Measurements from ENCODE around the gene S100A16. TPM values are rescaled to one million over a fixed set of nuclear protein-coding genes. Genes with fewer than 3 reads are reported as not detected.

The S100A16 gene
- polyA plus RNA-seq, 2 of the 4 experiments (the other 2 are of a cell fraction): 270 to 298 TPM

GRCh38 chr1:153616917-153617311 is 4.0 kb upstream of the S100A16 start:
- DNase-seq (ENCODE audit: low read depth in 1 of 2, low spot score in 1 of 2): no peak
- 91% methylated on average over 5 of the region's 5 CpGs for WGBS (ENCODE audit: missing lambda C conversion rate)
- TF ChIP-seq, protein P1, sequence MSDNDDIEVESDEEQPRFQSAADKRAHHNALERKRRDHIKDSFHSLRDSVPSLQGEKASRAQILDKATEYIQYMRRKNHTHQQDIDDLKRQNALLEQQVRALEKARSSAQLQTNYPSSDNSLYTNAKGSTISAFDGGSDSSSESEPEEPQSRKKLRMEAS (IDR thresholded peaks at IDR 0.05): no peak
- TF ChIP-seq POLR2AphosphoS2 (conservative IDR thresholded peaks at IDR 0.05; ENCODE audit: low read length) (no peak), ZSCAN20 (CRISPR knock-in tag; IDR thresholded peaks at IDR 0.05) (no peak), ESRRA (IDR thresholded peaks at IDR 0.05; ENCODE audit: borderline replicate concordance, low read length) (no peak), POLR2A (IDR thresholded peaks at IDR 0.05; ENCODE audit: low read length) (no peak), RNF2 (IDR thresholded peaks at IDR 0.05; ENCODE audit: borderline replicate concordance, low read depth) (no peak), MAZ (IDR thresholded peaks at IDR 0.05; ENCODE audit: borderline replicate concordance, low read depth, low read length) (no peak), KDM5A (IDR thresholded peaks at IDR 0.05) (no peak), RAD21 (conservative IDR thresholded peaks at IDR 0.05 in 1 of 2, IDR thresholded peaks at IDR 0.05 in 1 of 2) (no peak), HOXA7 (CRISPR knock-in tag; IDR thresholded peaks at IDR 0.05) (no peak), CTCF (IDR thresholded peaks at IDR 0.05) (no peak), PBX3 (IDR thresholded peaks at IDR 0.05) (no peak), NFE2L2 (conservative IDR thresholded peaks at IDR 0.05; ENCODE audit: low read length) (no peak), HEYL (CRISPR knock-in tag; IDR thresholded peaks at IDR 0.05) (no peak)
- TF ChIP-seq, protein P2, sequence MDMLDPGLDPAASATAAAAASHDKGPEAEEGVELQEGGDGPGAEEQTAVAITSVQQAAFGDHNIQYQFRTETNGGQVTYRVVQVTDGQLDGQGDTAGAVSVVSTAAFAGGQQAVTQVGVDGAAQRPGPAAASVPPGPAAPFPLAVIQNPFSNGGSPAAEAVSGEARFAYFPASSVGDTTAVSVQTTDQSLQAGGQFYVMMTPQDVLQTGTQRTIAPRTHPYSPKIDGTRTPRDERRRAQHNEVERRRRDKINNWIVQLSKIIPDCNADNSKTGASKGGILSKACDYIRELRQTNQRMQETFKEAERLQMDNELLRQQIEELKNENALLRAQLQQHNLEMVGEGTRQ (IDR thresholded peaks at IDR 0.05): no peak
- H3K9me3 ChIP-seq: no peaks in the 10 kb centered on the region
- no peak for ATAC-seq
- peak overlapping the region in 1 of 2 experiments; percentile 56; a peak in 1 of 6 replicates for H3K27ac ChIP-seq
- FAIRE-seq: no peak
- CTCF ChIA-PET: interaction anchor here (1.1 to 18.3 kb wide), 4 partner anchors 11 to 106 kb away, joined by 3 to 253 read pairs (median 66); partner anchors contain the start of genes S100A1 and S100A13
- peaks cover 27% of the 10 kb centered on the region for H3K4me1 ChIP-seq
- H3K4me3 ChIP-seq: no peak overlapping the region
- POLR2A ChIA-PET: interaction anchor here (2.8 kb wide), 1 partner anchor 10 kb away, joined by 13 read pairs; the partner anchor contains the start of genes S100A1 and S100A13
- no peak overlapping the region for H3K4me2 ChIP-seq

- FAIRE-seq (no peak), ATAC-seq (no peak), DNase-seq (ENCODE audit: low read depth in 1 of 2, low spot score in 1 of 2) (no peak)
- Histone ChIP-seq H3K4me1 (peaks cover 29% of the 10 kb centered on the region), H3K9me3 (no peaks in the 10 kb centered on the region), H3K4me3 (no peak within 1 kb of the TSS), H3K4me2 (no peak within 1 kb of the TSS), H3K27ac (peak within 1 kb of the TSS in 1 of 2 experiments; percentile 56; a peak in 3 of 6 replicates)
- CTCF ChIA-PET: interaction anchor here (0.8 to 18.3 kb wide), 7 partner anchors 12 to 106 kb away, joined by 3 to 253 read pairs (median 11); partner anchors contain the start of genes CHTOP, S100A1 and S100A13
- POLR2A ChIA-PET: interaction anchor here (2.8 to 4.7 kb wide), 2 partner anchors 11 to 18 kb away, joined by 13 to 49 read pairs; partner anchors contain the start of genes CHTOP, S100A1 and S100A13
- WGBS (ENCODE audit: missing lambda C conversion rate): 79% methylated on average over 10 of the region's 10 CpGs
- no peak for TF ChIP-seq MYC (IDR thresholded peaks at IDR 0.05; ENCODE audit: borderline replicate concordance, low read length)
- no peak for TF ChIP-seq CBX2 (IDR thresholded peaks at IDR 0.05; ENCODE audit: borderline replicate concordance, low read depth)
- TF ChIP-seq CHD2 (IDR thresholded peaks at IDR 0.05; ENCODE audit: low read length, partially characterized antibody): no peak
- no peak for TF ChIP-seq CHD4 (IDR thresholded peaks at IDR 0.05; ENCODE audit: borderline replicate concordance)
- no peak for TF ChIP-seq MAZ (IDR thresholded peaks at IDR 0.05; ENCODE audit: borderline replicate concordance, low read depth, low read length)
- TF ChIP-seq, protein P3, sequence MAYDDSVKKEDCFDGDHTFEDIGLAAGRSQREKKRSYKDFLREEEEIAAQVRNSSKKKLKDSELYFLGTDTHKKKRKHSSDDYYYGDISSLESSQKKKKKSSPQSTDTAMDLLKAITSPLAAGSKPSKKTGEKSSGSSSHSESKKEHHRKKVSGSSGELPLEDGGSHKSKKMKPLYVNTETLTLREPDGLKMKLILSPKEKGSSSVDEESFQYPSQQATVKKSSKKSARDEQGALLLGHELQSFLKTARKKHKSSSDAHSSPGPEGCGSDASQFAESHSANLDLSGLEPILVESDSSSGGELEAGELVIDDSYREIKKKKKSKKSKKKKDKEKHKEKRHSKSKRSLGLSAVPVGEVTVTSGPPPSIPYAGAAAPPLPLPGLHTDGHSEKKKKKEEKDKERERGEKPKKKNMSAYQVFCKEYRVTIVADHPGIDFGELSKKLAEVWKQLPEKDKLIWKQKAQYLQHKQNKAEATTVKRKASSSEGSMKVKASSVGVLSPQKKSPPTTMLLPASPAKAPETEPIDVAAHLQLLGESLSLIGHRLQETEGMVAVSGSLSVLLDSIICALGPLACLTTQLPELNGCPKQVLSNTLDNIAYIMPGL (CRISPR knock-in tag; IDR thresholded peaks at IDR 0.05; ENCODE audit: borderline replicate concordance): no peak
- TF ChIP-seq SREBF2 (IDR thresholded peaks at IDR 0.05): no peak
- no peak for TF ChIP-seq ZFP36 (IDR thresholded peaks at IDR 0.05; ENCODE audit: borderline replicate concordance, partially characterized antibody)
- TF ChIP-seq NPAS2 (CRISPR knock-in tag; IDR thresholded peaks at IDR 0.05; ENCODE audit: borderline replicate concordance): no peak
- TF ChIP-seq ZNF302 (CRISPR knock-in tag; IDR thresholded peaks at IDR 0.05): no peak
These were observed 3.4 kb upstream of the S100A16 start, which contains the start of gene S100A14 for GRCh38 chr1:153616144-153616916. S100A14 (minus strand) TSS chr1:153616325; CDS start chr1:153615858, 467 bp downstream.

Data from A549 (cell line).